ENCODE measurements around the gene IL10RB. TPM values are rescaled to one million over a fixed set of nuclear protein-coding genes. Genes with fewer than 3 reads are reported as not detected.
"Not testable (repeated sequence)": the region's sequence is repeated elsewhere in the genome, so short reads cannot be mapped to it uniquely, and the experiment has no call there.

Gene IL10RB
- total and polyA plus RNA-seq, 2 donors = 38.2 to 42.9 TPM

- no peak for DNase-seq (ENCODE audit: low read depth in 6 of 9, low spot score in 9 of 9)
- H3K36me3 ChIP-seq (ENCODE audit: control insufficient read depth in 2 of 2, insufficient read depth in 2 of 2, low read length in 1 of 2) = peaks cover 54 to 73% of the 10 kb centered on the region in 2 donors
- H3K9me3 ChIP-seq (ENCODE audit: control insufficient read depth in 2 of 2, insufficient read depth in 1 of 2, low read length in 1 of 2) = no peaks in the 10 kb centered on the region
- H3K4me3 ChIP-seq (ENCODE audit: low read length in 2 of 2) = no peak overlapping the region
- H3K4me1 ChIP-seq (ENCODE audit: control insufficient read depth in 2 of 2, insufficient read depth in 2 of 2, low read length in 2 of 2) = peaks cover 15 to 28% of the 10 kb centered on the region in 2 donors
- WGBS = 97% methylated on average over 4 of the region's 4 CpGs
- H3K27me3 ChIP-seq (ENCODE audit: control insufficient read depth in 2 of 2, insufficient read depth in 1 of 2, low read length in 1 of 2) = no peaks in the 10 kb centered on the region
- no peak overlapping the region for H3K27ac ChIP-seq (ENCODE audit: low read depth in 1 of 2, low read length in 1 of 2)
Observed at GRCh38 chr21:33245289-33245918, 20.8 kb upstream of the IL10RB start.

DNA sequence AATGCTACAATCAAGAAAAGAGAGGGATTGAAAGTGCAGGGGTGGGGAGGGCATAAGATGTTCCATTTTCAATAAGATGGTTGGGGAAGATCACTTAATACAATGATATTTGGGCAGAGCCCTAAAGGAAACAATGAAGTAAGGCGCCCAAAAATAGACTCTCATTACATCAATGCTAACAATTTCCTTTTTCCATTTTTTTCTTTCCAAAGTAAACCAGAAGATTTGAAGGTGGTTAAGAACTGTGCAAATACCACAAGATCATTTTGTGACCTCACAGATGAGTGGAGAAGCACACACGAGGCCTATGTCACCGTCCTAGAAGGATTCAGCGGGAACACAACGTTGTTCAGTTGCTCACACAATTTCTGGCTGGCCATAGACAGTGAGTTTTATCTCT lies 19.7 kb upstream of the IL10RB start:
- WGBS = 91% methylated on average over 5 of the region's 5 CpGs
- no peaks in the 10 kb centered on the region for H3K27me3 ChIP-seq (ENCODE audit: control insufficient read depth in 2 of 2, insufficient read depth in 1 of 2, low read length in 1 of 2)
- H3K9me3 ChIP-seq (ENCODE audit: control insufficient read depth in 2 of 2, insufficient read depth in 1 of 2, low read length in 1 of 2) = no peaks in the 10 kb centered on the region
- H3K36me3 ChIP-seq (ENCODE audit: control insufficient read depth in 2 of 2, insufficient read depth in 2 of 2, low read length in 1 of 2) = peaks cover 63 to 82% of the 10 kb centered on the region in 2 donors
- no peak overlapping the region for H3K4me3 ChIP-seq (ENCODE audit: low read length in 2 of 2)
- DNase-seq (ENCODE audit: low read depth in 6 of 9, low spot score in 9 of 9) = no peak
- H3K27ac ChIP-seq (ENCODE audit: low read depth in 1 of 2, low read length in 1 of 2) = no peak overlapping the region
- peaks cover 15 to 27% of the 10 kb centered on the region in 2 donors for H3K4me1 ChIP-seq (ENCODE audit: control insufficient read depth in 2 of 2, insufficient read depth in 2 of 2, low read length in 2 of 2)

DNA sequence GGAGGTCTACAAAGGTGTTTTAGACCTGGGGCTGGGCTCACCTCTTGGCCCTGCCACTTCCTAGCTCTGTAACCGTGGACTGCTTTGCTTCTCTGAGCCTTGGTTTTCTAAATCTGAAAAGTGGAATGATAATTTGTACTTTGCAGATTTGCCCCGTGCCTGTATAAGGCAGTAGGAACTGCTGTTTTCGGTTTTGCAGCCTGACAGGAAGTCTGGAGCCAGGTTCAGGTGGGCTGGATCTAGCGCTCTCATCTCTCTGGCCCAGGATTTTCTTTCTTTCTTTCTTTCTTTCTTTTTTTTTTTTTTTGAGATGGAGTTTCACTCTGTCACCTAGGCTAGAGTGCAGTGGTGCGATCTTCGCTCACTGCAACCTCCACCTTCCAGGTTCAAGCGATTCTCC lies 19.2 kb upstream of the IL10RB start:
- no peak for DNase-seq (ENCODE audit: low read depth in 6 of 9, low spot score in 9 of 9)
- Histone ChIP-seq H3K4me1 (ENCODE audit: control insufficient read depth in 2 of 2, insufficient read depth in 2 of 2, low read length in 2 of 2) (peaks cover 12 to 25% of the 10 kb centered on the region in 2 donors), H3K27ac (ENCODE audit: low read depth in 1 of 2, low read length in 1 of 2) (no peak overlapping the region), H3K4me3 (ENCODE audit: low read length in 2 of 2) (no peak overlapping the region), H3K36me3 (ENCODE audit: control insufficient read depth in 2 of 2, insufficient read depth in 2 of 2, low read length in 1 of 2) (peaks cover 66 to 86% of the 10 kb centered on the region in 2 donors), H3K9me3 (ENCODE audit: control insufficient read depth in 2 of 2, insufficient read depth in 1 of 2, low read length in 1 of 2) (no peaks in the 10 kb centered on the region), H3K27me3 (ENCODE audit: control insufficient read depth in 2 of 2, insufficient read depth in 1 of 2, low read length in 1 of 2) (no peaks in the 10 kb centered on the region)
- WGBS = 71% methylated on average over 7 of the region's 7 CpGs

DNA sequence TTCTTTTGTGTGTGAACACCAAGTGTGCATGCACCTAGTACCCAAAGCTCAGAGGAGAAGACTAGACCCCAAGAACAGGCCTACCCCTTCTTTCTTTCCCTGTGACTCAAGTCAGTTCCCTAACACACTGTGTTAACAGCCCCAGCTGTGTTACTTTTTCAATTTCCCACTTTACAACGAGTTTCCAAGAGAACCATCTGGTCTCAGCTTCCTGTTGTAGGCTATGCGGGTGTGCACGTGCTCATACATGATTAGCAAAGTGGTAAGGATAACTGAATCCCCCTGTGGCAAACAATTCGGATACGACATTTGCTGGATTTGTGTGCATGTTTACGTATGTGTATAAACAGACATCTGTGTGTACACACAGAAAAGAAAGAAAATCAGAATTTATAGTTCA lies 18.6 kb upstream of the IL10RB start:
- peaks cover 69 to 89% of the 10 kb centered on the region in 2 donors for H3K36me3 ChIP-seq (ENCODE audit: control insufficient read depth in 2 of 2, insufficient read depth in 2 of 2, low read length in 1 of 2)
- no peak overlapping the region for H3K4me3 ChIP-seq (ENCODE audit: low read length in 2 of 2)
- no peaks in the 10 kb centered on the region for H3K27me3 ChIP-seq (ENCODE audit: control insufficient read depth in 2 of 2, insufficient read depth in 1 of 2, low read length in 1 of 2)
- H3K4me1 ChIP-seq (ENCODE audit: control insufficient read depth in 2 of 2, insufficient read depth in 2 of 2, low read length in 2 of 2) = peaks cover 12 to 25% of the 10 kb centered on the region in 2 donors
- H3K27ac ChIP-seq (ENCODE audit: low read depth in 1 of 2, low read length in 1 of 2) = peak overlapping the region; percentile 8 to 38
- peak in 1 of 9 donors; percentile 33 for DNase-seq (ENCODE audit: low read depth in 6 of 9, low spot score in 9 of 9)
- WGBS = 15% methylated on average over 6 of the region's 6 CpGs
- H3K9me3 ChIP-seq (ENCODE audit: control insufficient read depth in 2 of 2, insufficient read depth in 1 of 2, low read length in 1 of 2) = no peaks in the 10 kb centered on the region

- Histone ChIP-seq H3K4me3 (ENCODE audit: low read length in 2 of 2) (no peak overlapping the region), H3K27ac (ENCODE audit: low read depth in 1 of 2, low read length in 1 of 2) (peak overlapping the region in 1 of 2 donors; percentile 25), H3K36me3 (ENCODE audit: control insufficient read depth in 2 of 2, insufficient read depth in 2 of 2, low read length in 1 of 2) (peaks cover 78 to 95% of the 10 kb centered on the region in 2 donors), H3K9me3 (ENCODE audit: control insufficient read depth in 2 of 2, insufficient read depth in 1 of 2, low read length in 1 of 2) (no peaks in the 10 kb centered on the region), H3K27me3 (ENCODE audit: control insufficient read depth in 2 of 2, insufficient read depth in 1 of 2, low read length in 1 of 2) (no peaks in the 10 kb centered on the region), H3K4me1 (ENCODE audit: control insufficient read depth in 2 of 2, insufficient read depth in 2 of 2, low read length in 2 of 2) (peaks cover 9 to 15% of the 10 kb centered on the region in 2 donors)
- 84% methylated on average over 7 of the region's 7 CpGs for WGBS
- DNase-seq (ENCODE audit: low read depth in 6 of 9, low spot score in 9 of 9) = no peak
Observed at GRCh38 chr21:33249331-33250002, 16.7 kb upstream of the IL10RB start.

DNA sequence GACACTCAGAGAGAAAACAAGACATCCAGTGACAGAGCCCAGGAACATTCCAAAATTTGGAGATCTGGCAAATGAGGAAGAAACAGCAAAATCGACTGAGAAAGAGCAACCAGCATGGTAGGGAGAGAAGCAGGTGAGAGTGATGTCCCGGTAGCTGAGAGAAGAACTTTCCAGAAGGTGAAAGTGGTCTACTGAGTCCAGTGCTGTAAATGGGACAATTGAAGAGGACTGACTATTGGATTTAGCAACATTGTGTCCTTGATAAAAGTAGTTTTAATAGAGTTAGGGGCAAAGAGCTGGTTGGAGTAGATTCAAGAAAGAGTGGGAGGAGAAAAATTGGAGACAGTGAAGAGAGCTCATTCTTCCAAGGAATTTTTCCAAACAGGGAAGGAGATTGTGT lies 15.0 kb upstream of the IL10RB start:
- no peaks in the 10 kb centered on the region for H3K9me3 ChIP-seq (ENCODE audit: control insufficient read depth in 2 of 2, insufficient read depth in 1 of 2, low read length in 1 of 2)
- peaks cover 6 to 10% of the 10 kb centered on the region in 2 donors for H3K4me1 ChIP-seq (ENCODE audit: control insufficient read depth in 2 of 2, insufficient read depth in 2 of 2, low read length in 2 of 2)
- 97% methylated on average over 2 of the region's 2 CpGs for WGBS
- no peak for DNase-seq (ENCODE audit: low read depth in 6 of 9, low spot score in 9 of 9)
- H3K27ac ChIP-seq (ENCODE audit: low read depth in 1 of 2, low read length in 1 of 2) = no peak overlapping the region
- no peaks in the 10 kb centered on the region for H3K27me3 ChIP-seq (ENCODE audit: control insufficient read depth in 2 of 2, insufficient read depth in 1 of 2, low read length in 1 of 2)
- H3K4me3 ChIP-seq (ENCODE audit: low read length in 2 of 2) = no peak overlapping the region
- H3K36me3 ChIP-seq (ENCODE audit: control insufficient read depth in 2 of 2, insufficient read depth in 2 of 2, low read length in 1 of 2) = peaks cover 80 to 94% of the 10 kb centered on the region in 2 donors

- H3K9me3 ChIP-seq (ENCODE audit: control insufficient read depth in 2 of 2, insufficient read depth in 1 of 2, low read length in 1 of 2); DNase-seq (ENCODE audit: low read depth in 6 of 9, low spot score in 9 of 9); H3K27ac ChIP-seq (ENCODE audit: low read depth in 1 of 2, low read length in 1 of 2); H3K27me3 ChIP-seq (ENCODE audit: control insufficient read depth in 2 of 2, insufficient read depth in 1 of 2, low read length in 1 of 2); H3K4me3 ChIP-seq (ENCODE audit: low read length in 2 of 2); H3K4me1 ChIP-seq (ENCODE audit: control insufficient read depth in 2 of 2, insufficient read depth in 2 of 2, low read length in 2 of 2): not testable (repeated sequence)
- H3K36me3 ChIP-seq (ENCODE audit: control insufficient read depth in 2 of 2, insufficient read depth in 2 of 2, low read length in 1 of 2) = peaks cover 85 to 97% of the 10 kb centered on the region in 2 donors
- 99% methylated on average over 6 of the region's 6 CpGs for WGBS
Observed at GRCh38 chr21:33253382-33253781, 12.8 kb upstream of the IL10RB start.

- H3K27me3 ChIP-seq (ENCODE audit: control insufficient read depth in 2 of 2, insufficient read depth in 1 of 2, low read length in 1 of 2) = no peaks in the 10 kb centered on the region
- no peak overlapping the region for H3K4me3 ChIP-seq (ENCODE audit: low read length in 2 of 2)
- peaks cover 1 to 8% of the 10 kb centered on the region in 2 donors for H3K9me3 ChIP-seq (ENCODE audit: control insufficient read depth in 2 of 2, insufficient read depth in 1 of 2, low read length in 1 of 2)
- H3K27ac ChIP-seq (ENCODE audit: low read depth in 1 of 2, low read length in 1 of 2) = no peak overlapping the region
- no peaks in the 10 kb centered on the region for H3K4me1 ChIP-seq (ENCODE audit: control insufficient read depth in 2 of 2, insufficient read depth in 2 of 2, low read length in 2 of 2)
- DNase-seq (ENCODE audit: low read depth in 6 of 9, low spot score in 9 of 9) = no peak
- WGBS = 98% methylated on average over 5 of the region's 5 CpGs
- peaks cover 80 to 94% of the 10 kb centered on the region in 2 donors for H3K36me3 ChIP-seq (ENCODE audit: control insufficient read depth in 2 of 2, insufficient read depth in 2 of 2, low read length in 1 of 2)
Observed at GRCh38 chr21:33254766-33255165, 11.4 kb upstream of the IL10RB start.

DNA sequence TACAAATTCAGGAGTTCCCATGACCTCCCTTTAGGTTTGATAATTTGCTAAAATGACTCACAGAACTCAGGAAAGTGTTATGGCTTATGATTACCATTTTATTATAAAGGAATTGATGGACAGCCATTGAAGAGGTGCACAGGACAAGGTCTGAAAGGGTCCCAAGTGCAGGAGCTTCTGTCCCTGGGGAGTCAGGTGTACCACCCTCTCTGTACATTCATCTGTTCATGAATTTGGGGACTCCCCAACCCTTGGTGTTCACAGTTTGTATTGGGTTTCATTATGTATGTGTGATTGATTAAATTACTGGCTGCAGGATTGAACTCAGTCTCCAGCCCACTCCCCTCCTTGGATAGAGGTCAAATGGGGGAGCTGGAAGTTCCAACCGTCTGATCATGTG lies 10.8 kb upstream of the IL10RB start:
- Histone ChIP-seq H3K4me3 (ENCODE audit: low read length in 2 of 2) (no peak overlapping the region), H3K36me3 (ENCODE audit: control insufficient read depth in 2 of 2, insufficient read depth in 2 of 2, low read length in 1 of 2) (peaks cover 81 to 91% of the 10 kb centered on the region in 2 donors), H3K9me3 (ENCODE audit: control insufficient read depth in 2 of 2, insufficient read depth in 1 of 2, low read length in 1 of 2) (peaks cover 1 to 8% of the 10 kb centered on the region in 2 donors), H3K27ac (ENCODE audit: low read depth in 1 of 2, low read length in 1 of 2) (no peak overlapping the region), H3K4me1 (ENCODE audit: control insufficient read depth in 2 of 2, insufficient read depth in 2 of 2, low read length in 2 of 2) (no peaks in the 10 kb centered on the region), H3K27me3 (ENCODE audit: control insufficient read depth in 2 of 2, insufficient read depth in 1 of 2, low read length in 1 of 2) (no peaks in the 10 kb centered on the region)
- no peak for DNase-seq (ENCODE audit: low read depth in 6 of 9, low spot score in 9 of 9)
- WGBS = 87% methylated on average over 1 of the region's 1 CpG
